GM19438 (cell line): ENCODE measurements around the gene DDX39B.
"Not testable (repeated sequence)": the region's sequence is repeated elsewhere in the genome, so short reads cannot be mapped to it uniquely, and the experiment has no call there.

Experiments used
- ATAC-seq: cut with Tn5 transposase; IDR thresholded peaks from one replicate; pipeline ENCODE4 v1.9.1; 2021; ENCODE audit warnings: low read depth; ENCODE audit not compliant: unreplicated experiment

Gene DDX39B

DNA sequence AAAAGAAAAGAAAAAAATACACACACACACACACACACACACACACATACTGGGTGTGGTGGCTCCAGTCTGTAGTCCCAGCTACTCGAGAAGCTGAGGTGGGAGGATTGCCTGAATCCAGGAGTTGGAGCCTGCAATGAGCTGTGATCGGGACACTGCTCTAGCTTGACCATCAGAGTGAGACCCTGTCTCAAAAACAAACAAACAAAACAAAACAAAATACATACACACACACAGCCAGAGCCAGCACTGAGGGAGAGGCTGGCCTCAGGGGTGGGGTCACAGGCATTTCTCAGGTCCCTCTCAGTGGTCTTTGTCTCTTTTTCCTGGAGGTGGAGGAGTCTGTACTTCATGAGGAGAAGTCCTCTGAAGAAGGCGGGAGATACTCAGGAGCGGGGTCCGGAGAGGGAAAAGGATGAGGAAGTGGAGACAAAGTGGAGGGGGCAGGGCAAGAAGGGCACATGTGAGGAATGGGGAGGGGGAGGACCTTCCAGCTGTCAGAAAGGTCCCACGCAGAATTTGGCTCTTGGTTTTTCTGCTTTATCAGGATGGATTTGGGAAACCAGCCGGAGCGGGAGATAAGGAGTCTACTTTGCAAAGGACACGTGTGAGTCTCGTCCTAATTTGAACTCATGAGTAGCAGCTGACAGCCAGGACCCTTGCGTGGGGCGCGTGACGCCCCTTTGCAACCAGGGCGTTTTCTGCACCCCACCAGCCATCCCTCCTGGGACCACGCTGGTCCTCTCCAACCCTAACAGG, 51.5 kb downstream of the DDX39B start:
- no peak for ATAC-seq

DNA sequence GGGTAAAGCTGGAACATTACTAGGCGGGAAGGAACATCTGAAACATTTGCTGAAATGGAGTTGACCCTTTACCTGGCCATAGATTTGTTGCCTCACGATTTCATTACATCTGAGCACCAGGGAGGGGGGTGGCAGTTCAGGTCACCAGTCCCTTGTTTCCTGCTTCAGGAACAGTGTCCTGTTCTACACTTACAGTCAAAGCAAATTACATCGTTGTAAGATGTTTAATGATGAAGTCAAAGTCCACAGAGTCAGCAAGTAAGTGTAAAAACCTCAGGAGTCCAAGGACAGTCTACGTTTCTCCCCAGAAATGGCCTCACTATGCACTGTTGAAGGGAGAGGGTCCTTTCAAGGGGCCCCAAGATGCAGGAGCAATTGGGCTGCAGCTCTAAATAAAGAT, 52.7 kb downstream of the DDX39B start:
- ATAC-seq: no peak

GRCh38 chr6:31487674-31488073, 54.1 kb downstream of the DDX39B start:
- ATAC-seq: not testable (repeated sequence)

DNA sequence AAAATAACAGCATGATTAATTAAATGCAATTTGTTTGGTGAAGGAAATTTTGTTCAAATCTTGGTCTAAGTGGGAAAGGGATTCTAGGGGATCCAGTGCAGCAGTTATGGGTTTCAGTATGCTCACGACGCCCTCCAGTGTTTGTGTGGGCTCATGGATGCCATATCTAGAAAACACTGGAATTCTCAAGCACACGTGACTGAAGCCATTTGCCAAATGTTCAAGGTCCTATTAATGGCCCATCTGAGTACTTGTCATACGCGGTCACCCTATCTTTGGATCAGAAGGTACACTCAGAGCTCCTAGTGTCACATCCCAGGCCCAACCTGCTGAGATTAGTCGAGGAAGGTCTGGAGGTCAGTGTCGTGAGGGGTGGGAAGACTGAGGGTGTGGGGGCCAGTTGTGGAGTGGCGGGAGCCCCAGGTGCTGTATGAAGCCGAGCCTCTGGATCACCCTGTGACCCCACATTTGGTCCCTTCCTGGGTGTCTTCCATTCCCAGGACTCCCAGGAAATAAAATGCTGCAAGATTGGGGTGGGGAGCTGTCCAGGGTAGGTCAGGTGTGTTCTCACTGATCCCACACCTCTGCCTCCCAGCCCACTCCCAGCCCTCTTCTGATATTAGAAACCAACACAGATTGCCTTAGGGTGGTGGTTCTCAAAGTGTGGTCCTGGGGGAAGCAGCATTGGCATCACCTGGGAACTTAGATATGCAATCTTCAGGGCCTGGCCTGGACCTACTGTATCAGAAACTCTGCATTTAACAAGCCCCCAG, 55.6 kb downstream of the DDX39B start:
- not testable (repeated sequence) for ATAC-seq

DNA sequence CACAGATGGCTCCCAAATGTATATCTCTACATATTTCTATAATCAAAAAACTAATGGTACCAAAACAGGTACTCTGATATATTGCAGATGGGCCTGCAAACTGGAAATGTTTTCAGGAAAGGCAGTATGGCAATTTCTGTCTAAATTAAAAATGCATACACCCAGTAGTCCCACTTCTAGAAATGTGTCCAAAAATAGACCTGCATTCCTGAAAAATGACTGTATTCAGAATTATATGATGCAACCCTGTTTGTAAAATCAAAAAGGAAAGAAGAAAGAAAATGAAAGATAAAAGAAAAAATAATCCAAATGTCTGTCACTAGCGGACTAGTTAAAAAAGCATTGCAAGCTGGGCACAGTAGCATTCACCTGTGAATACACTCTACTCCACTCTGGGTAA, 56.7 kb downstream of the DDX39B start:
- ATAC-seq: no peak

DNA sequence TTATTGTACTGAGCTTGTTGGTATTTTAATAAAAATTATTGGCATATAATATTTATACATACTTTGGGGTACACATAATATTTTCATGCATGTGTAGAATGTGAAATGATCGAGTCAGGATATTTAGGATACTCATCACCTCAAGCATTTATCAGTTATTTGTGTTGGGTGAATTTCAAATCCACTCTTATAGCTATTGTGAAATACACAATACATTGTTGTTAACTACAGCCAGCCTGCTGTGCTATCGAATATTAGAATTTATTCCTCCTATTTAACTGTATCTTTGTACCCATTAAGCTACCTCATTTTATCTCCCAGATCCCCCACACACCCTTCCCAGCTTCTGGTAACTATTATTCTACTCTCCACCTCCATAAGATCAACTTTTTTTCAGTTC, 58.4 kb downstream of the DDX39B start:
- ATAC-seq: no peak

DNA sequence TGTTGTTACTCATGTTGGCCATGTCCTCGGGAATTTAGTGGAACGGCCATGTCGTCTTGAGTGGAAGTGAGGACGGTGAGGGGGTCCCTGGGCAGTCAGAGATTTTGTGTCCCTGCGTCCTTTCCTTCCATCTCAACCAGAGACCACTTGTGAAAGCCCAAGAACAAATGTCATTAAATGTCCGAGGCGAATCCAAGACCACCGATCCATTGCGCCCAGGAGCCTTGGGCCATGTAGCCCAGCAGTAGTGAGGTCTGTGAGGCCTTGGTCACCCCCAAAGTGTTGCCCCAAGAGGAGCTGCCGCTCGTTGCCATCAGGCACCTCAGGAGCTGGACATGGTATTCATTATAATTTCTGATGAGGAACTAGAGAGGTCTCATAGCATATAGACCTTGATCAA, 61.2 kb downstream of the DDX39B start:
- no peak for ATAC-seq
